Measurements from ENCODE around the gene VSIG10L. TPM values are rescaled to one million over a fixed set of nuclear protein-coding genes. Genes with fewer than 3 reads are reported as not detected.
A peak's percentile ranks its signal among the peaks of the same experiment; 100 is the strongest.

VSIG10L gene
- polyA plus RNA-seq, 1 donor from 2014 or later = 1.5 TPM

DNA sequence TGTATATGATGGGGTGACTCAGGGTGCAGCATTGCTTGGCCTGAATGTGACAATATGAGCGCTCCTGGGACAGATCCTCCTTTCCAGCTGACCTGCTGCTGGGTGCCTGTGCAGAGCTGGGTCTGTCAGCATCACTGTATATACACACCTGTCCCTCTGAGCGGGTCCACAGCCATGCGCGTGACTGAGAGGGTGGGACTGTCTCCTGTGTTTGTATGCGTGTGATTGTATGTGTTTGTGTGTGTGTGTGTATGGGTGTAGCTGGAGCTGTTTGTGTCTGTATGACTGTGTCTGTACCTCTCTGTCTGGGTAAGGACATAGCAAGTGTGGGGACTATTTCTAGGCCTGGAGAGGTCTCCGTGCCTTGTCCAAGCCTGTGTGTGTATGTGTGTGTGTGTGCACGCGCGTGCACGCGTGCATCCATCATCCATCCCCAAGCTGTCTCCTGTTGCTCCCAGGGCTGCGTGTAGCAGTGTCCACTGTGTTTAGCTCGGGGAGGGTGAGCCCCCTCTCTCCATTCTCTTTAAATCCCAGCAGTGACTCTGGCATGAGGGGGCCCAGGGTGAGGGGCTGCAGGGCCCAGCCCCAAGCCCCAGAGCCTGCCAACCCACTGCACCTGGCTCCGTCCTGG, 22.2 kb downstream of the VSIG10L start:
- H3K4me1 Mint-ChIP-seq = peaks cover 0 to 2% (median 0%) of the 10 kb centered on the region in 3 donors
- peaks cover 3 to 5% (median 3%) of the 10 kb centered on the region in 3 donors for H3K9me3 Mint-ChIP-seq
- H3K36me3 Mint-ChIP-seq = peaks cover 3% of the 10 kb centered on the region
- H3K4me3 Mint-ChIP-seq = peak overlapping the region in 1 of 4 donors; percentile 25
- no peak overlapping the region for H3K27ac Mint-ChIP-seq
- H3K27me3 Mint-ChIP-seq = peaks cover 13% of the 10 kb centered on the region

DNA sequence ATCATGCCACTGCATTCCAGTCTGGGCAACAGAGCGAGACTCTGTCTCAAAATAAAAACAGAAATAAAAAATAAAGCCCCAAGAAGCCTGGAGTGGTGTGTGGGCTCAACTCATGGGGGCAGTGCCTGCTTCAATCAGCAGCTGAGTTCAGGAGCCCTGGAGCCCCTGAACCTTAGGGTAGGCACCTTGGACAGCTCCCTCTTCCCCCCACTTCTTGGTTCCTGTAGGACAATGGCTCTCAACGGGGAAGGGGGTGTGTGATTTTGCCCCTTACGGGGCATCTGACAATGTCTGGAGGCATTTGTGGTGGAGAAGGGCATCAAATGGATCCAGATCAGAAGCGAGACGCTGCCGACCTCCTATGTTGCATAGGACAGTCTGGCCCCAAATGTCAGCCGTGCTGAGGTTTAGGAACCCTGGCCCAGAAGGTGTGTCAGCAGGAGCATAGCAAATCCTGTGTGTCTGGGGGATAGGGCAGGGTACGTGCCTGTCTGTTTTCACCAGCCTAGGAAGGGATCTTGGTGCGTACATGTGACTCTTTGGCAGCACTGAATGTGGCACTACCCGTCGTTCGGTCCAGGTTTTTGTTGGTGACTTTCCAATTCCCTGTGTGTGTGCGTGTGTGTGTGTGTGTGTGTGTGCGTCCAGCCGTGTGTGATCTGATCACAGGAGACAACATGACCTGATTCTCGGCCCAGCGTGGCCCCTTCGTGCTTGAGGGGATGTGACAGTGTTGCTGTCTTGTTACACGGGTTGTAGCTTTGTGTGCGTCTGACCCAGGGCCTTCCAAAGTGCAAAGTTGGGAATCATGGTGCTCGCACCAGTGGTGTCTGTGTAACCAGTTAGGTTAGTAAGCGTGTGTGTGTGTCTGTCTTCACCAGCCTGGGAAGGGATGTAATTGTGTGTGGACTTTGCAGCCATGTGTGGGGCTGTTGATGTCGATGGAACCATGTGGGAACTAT, 23.0 kb downstream of the VSIG10L start:
- peaks cover 0 to 3% (median 0%) of the 10 kb centered on the region in 3 donors for H3K4me1 Mint-ChIP-seq
- H3K36me3 Mint-ChIP-seq = peaks cover 5% of the 10 kb centered on the region
- peaks cover 10% of the 10 kb centered on the region for H3K27me3 Mint-ChIP-seq
- no peak overlapping the region for H3K27ac Mint-ChIP-seq
- H3K4me3 Mint-ChIP-seq = no peak overlapping the region
- H3K9me3 Mint-ChIP-seq = peaks cover 4 to 7% (median 5%) of the 10 kb centered on the region in 3 donors

DNA sequence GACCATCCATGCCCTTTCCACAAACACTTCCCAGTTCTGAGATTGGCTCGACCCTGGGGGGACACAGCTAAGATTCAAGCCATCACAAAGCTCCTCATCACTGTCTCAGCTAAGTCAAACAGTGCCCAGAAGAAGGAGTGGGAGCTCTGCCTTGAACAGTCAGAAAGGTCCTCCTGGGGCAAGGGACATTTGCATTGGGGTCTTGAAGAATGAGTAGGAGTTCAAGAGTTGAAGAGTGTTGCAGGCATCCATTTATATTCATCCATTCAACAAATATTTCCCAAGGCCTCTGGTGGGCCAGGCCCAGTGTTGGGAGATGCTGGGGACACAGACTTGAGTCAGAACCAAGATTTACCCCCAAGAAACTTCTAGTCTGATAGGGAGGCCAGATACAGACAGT, 24.0 kb downstream of the VSIG10L start:
- Mint-ChIP-seq H3K4me1 (peaks cover 0 to 8% (median 0%) of the 10 kb centered on the region in 3 donors), H3K36me3 (peaks cover 5% of the 10 kb centered on the region), H3K9me3 (peaks cover 4 to 7% (median 5%) of the 10 kb centered on the region in 3 donors), H3K27me3 (peaks cover 8% of the 10 kb centered on the region), H3K27ac (peak overlapping the region in 1 of 3 donors; percentile 10), H3K4me3 (no peak overlapping the region)

DNA sequence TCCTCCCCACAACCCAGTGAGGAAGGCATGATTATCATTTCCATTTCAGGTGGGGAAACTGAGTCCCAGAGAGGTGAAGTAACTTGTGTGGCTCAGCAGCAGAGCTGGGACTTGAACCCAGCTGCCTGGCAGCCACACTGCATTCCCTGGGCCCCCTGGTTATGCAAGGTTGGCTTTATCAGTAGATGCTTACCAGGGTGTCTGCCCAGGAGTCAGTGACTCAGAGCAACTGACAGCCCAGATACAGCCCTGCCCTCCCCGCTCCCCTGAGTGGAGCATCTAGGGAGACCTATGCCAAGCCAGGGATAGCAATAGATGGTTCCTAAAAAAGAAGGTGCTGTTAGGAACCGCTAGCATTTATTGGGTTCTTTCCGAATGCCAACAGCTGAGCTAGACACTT, 24.6 kb downstream of the VSIG10L start:
- peaks cover 0 to 8% (median 0%) of the 10 kb centered on the region in 3 donors for H3K4me1 Mint-ChIP-seq
- H3K36me3 Mint-ChIP-seq = peaks cover 5% of the 10 kb centered on the region
- no peak overlapping the region for H3K4me3 Mint-ChIP-seq
- peaks cover 8% of the 10 kb centered on the region for H3K27me3 Mint-ChIP-seq
- H3K9me3 Mint-ChIP-seq = peaks cover 4 to 7% (median 5%) of the 10 kb centered on the region in 3 donors
- no peak overlapping the region for H3K27ac Mint-ChIP-seq

DNA sequence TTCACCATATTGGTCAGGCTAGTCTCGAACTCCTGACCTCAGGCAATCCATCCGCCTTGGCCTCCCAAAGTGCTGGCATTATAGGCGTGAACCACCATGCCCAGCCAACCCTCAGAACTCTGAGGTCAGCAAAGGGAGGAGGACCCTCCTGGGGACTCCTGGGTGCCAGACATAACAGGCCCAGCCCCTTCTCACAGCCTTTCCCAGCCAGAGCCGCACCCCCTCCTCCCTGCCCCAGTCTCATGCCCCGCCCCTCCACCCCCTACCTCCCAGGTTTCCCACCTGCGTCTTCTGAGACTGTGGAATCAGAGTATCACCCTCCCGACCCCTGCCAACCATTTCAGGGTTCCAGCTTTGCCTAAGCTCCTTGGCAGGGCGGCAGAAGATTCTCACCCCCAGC, 25.3 kb downstream of the VSIG10L start:
- Mint-ChIP-seq H3K36me3 (peaks cover 5% of the 10 kb centered on the region), H3K9me3 (peaks cover 4 to 7% (median 5%) of the 10 kb centered on the region in 3 donors), H3K4me3 (no peak overlapping the region), H3K4me1 (peaks cover 0 to 8% (median 0%) of the 10 kb centered on the region in 3 donors), H3K27me3 (peaks cover 9% of the 10 kb centered on the region), H3K27ac (no peak overlapping the region)

DNA sequence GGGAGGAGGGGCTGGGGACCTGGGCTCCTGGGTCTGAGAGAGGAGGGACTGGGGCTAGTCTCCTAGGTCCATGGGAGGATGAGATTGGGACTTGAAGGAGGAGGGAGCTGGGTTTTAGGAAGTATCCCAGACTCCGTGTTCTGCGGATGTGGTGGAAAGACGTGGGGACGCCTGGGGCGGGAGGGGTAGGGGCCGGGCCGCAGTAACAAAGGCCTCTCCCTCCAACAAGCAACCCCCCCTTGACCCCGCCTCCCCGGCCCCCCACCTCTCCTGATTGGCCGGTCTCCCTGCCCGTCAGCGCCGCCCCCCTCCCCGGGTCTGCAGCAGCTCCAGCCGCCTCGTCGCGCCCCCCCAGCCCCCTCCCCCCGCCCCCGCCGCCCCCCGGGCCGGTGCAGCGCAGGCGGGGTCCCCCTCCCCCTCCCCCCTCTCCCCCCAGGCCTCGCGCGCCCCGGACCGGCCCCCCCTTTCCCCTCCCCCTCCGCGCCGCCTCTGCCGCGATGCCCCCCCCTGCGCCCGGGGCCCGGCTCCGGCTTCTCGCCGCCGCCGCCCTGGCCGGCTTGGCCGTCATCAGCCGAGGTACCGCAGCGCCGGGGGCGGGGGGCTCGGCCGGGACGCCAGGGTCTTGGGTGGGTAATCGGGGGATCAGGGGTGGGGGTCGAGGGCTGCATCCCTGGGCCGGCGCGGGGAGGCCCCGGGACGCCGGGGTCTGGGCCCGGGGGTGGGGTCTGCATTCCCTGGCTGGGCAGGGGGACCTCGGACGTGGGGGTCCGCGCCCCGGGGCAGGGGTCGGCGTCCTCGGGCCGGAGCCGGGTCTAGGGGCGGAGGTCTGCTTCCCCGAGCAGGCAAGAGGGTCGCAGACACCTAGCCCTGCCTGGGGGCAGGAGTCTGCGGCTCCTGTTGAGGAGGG, 30.3 kb downstream of the VSIG10L start, which contains the start of gene IGLON5:
Gene IGLON5, plus strand, starts transcription at position 294 of the 907 bp plus-strand sequence. Its CDS starts 204 bp downstream, at position 498.
- peaks cover 0 to 8% (median 0%) of the 10 kb centered on the region in 3 donors for H3K4me1 Mint-ChIP-seq
- no peak within 1 kb of the TSS for H3K27ac Mint-ChIP-seq
- H3K9me3 Mint-ChIP-seq = peaks cover 8 to 25% (median 9%) of the 10 kb centered on the region in 3 donors
- peaks cover 6% of the 10 kb centered on the region for H3K36me3 Mint-ChIP-seq
- H3K27me3 Mint-ChIP-seq = peaks cover 28% of the 10 kb centered on the region
- no peak within 1 kb of the TSS for H3K4me3 Mint-ChIP-seq

DNA sequence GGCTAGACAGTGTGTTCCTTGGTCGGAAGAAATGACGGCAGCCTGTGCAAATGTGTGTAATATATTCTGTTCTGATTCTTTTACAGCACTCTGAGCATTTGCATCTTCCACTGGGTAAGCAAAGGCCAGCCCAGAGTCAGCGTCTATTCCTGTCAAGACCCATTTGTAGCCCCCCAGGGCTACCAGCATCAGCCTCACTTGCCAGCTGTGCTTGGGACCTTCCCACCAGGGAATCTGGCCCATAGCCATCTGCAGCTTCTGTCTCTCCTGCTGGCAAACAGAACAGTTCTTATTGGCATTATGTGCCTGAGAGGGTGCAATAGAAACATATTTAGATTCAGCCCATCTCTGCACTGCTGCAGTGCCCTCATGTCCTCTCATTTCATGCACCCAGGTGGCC, 36.5 kb downstream of the VSIG10L start:
- H3K4me1 Mint-ChIP-seq = no peaks in the 10 kb centered on the region
- peaks cover 4% of the 10 kb centered on the region for H3K36me3 Mint-ChIP-seq
- peak overlapping the region in 1 of 4 donors; percentile 6 for H3K4me3 Mint-ChIP-seq
- peaks cover 24% of the 10 kb centered on the region for H3K27me3 Mint-ChIP-seq
- H3K27ac Mint-ChIP-seq = no peak overlapping the region
- peaks cover 7 to 54% (median 28%) of the 10 kb centered on the region in 3 donors for H3K9me3 Mint-ChIP-seq

DNA sequence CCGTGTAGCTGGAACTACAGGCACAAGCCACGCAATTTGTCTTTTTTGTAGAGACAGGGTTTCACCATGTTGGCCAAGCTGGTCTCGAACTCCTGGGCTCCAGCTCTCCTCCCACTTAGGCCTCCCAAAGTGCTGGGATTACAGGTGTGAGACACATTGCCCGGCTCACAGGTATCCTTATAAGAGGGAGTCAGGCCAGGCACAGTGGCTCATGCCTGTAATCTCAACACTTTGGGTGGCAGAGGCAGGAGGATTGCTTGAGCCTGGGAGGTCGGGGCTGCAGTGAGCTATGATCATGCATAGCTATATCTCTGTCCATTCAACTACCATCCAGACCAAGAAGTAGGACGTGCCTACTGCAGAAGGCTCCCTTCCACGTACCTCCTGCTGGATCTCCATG, 40.7 kb downstream of the VSIG10L start:
- Mint-ChIP-seq H3K27ac (no peak overlapping the region), H3K36me3 (peaks cover 2% of the 10 kb centered on the region), H3K4me1 (no peaks in the 10 kb centered on the region), H3K9me3 (peaks cover 2 to 31% (median 23%) of the 10 kb centered on the region in 3 donors), H3K27me3 (peaks cover 7% of the 10 kb centered on the region), H3K4me3 (peak overlapping the region in 1 of 4 donors; percentile 67)

DNA sequence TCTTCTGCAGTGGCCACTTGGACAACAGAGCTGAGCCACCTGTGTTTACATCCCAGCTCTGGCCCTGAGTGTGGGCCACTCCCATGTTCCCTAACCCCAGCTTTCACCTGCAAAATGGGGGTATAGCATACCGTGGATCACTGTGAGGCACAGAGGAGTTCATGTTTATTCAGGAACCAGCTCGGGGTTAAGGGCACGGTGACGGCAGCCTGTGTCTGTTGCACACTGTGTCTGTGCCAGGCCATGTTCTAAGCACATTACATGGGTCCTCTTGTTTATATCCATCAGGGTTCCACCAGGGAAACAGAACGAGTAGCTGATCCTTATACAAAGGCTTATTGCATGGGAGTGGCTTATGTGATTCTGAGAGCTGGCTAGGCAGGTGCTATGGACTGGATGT, 44.5 kb downstream of the VSIG10L start:
- H3K27me3 Mint-ChIP-seq = peaks cover 13% of the 10 kb centered on the region
- peaks cover 0 to 8% (median 2%) of the 10 kb centered on the region in 3 donors for H3K9me3 Mint-ChIP-seq
- no peaks in the 10 kb centered on the region for H3K36me3 Mint-ChIP-seq
- no peak overlapping the region for H3K27ac Mint-ChIP-seq
- no peak overlapping the region for H3K4me3 Mint-ChIP-seq
- H3K4me1 Mint-ChIP-seq = no peaks in the 10 kb centered on the region

DNA sequence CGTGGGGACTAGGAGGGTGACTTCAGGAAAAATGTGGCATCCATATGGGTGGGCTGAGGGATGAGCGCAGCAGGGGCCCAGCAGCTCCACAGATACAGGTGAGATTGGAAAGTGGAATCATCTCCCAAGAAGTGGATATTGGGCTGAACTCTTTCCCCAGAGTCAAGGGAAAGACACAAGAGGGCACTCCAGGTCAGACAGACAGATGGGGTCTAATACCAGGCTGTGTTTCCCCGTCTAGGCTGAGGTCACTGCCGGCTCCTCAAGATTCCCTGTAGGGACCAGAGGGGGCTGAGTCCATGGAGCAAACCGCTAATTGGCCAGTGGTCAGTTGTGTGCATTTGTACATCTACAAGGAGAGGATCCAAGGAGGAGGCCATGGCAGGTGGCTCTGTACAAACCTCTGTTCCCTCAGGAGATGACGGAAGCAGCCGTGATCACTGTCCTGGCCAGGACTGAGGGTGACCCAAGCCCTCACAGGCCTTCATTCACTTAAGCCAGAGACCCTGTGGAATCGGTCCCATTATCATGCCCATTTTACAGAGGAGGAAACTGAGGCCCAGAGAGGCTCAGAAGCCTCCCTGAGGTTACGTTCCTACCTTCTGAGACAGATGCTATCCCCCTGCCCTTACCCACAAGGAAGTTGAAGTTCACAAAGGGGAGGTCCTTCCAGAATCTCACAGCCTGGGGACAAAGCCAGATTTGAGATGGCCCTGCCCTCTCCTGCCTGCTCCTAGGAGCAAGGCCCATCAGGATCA, 45.4 kb downstream of the VSIG10L start:
- peaks cover 13% of the 10 kb centered on the region for H3K27me3 Mint-ChIP-seq
- H3K9me3 Mint-ChIP-seq = peaks cover 0 to 2% (median 1%) of the 10 kb centered on the region in 3 donors
- no peaks in the 10 kb centered on the region for H3K36me3 Mint-ChIP-seq
- H3K27ac Mint-ChIP-seq = no peak overlapping the region
- no peak overlapping the region for H3K4me3 Mint-ChIP-seq
- no peaks in the 10 kb centered on the region for H3K4me1 Mint-ChIP-seq

DNA sequence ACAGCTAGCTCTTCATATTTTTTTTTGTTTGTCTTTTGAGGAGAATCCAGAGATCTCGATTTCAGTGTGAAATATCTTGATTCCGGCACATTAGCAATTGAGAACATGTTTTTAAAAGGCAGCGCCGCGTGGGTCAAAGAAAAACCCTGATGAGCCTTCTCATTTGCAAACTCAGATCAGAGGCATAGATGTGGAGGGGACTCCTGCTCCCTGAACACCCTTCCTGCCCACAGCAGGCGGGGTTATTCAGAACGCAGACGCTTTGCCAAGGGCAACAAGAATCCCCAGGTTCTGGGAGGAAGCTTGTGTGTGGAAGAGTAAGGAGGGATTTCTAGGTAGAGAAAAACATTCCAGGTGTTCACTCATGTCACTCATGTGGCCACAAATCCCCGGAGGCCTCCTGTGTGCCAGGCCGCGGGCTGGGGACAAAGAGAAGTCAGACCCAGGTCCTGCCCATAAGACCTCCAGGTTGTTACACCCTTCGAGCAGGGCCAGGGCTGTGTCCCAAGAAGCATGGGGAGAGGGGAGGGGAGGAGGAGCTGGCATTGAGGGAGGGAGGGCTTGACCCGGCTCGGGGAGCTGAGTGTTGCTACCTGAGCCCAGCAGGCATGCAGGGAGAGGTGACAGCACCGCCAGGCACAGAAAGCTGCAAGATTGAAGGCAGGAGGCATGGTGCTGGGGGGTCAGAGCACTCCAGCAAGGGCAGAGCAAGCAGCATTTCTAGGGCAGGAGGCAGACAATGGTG, 46.4 kb downstream of the VSIG10L start:
- Mint-ChIP-seq H3K9me3 (no peaks in the 10 kb centered on the region), H3K36me3 (no peaks in the 10 kb centered on the region), H3K4me3 (peak overlapping the region in 1 of 4 donors; percentile 41), H3K27ac (no peak overlapping the region), H3K27me3 (peaks cover 11% of the 10 kb centered on the region), H3K4me1 (no peaks in the 10 kb centered on the region)

DNA sequence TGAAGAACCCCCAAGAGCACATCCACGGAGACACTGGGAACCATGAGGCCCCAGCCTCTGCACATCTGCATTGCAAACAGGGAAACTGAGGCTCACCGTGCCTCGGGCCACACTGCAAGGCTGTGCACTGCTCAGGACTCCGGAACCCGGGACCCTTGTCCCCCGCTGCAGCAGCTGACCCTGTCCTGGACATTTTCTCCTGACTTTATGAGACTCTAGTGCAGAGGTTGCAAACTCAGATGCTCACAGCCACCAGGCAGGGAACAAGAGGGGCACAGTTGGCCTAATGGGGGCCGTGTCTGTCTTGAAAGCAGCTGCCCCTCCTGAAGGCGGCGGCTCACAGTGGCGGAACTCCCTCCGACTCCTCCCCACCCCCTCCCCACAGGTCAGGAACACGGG, 47.0 kb downstream of the VSIG10L start:
- Mint-ChIP-seq H3K4me3 (no peak overlapping the region), H3K4me1 (no peaks in the 10 kb centered on the region), H3K27ac (no peak overlapping the region), H3K36me3 (no peaks in the 10 kb centered on the region), H3K27me3 (peaks cover 10% of the 10 kb centered on the region), H3K9me3 (no peaks in the 10 kb centered on the region)

DNA sequence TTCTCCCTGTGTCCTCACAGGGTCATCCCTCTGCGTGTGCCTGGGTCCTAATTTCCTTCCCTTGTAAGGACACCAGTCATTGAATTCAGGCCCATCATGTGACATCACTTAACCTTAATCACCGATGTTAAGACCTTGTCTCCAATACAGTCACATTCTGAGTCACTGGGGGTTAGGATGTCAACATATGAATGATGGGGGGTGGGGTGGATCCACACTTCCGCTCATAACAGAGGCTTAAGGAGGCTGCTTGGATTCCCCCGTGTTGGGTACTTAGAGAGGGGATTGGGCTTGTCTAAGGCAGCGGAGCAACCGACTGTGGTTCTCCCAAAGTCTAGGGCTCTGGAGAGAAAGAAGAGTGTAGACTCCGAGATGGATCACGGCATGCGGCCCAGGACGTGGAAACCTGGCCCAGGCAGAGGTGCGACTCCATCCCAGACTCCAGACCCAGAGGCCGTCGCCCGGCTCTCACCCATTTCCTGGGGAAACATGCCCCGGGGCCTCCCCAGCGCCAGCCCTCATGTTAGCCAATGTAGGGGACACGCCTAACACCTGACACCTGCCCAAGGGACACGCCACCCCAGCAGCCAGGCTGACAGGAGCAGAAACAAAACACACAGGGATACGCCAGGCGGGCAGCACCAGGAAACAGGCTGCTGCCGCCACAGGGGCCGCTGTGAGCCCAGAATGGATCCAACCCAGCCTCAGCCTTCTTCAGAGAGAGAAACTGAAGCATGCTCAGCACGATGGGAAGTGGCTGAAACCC, 47.5 kb downstream of the VSIG10L start:
- no peak overlapping the region for H3K4me3 Mint-ChIP-seq
- H3K27me3 Mint-ChIP-seq = peaks cover 10% of the 10 kb centered on the region
- H3K27ac Mint-ChIP-seq = no peak overlapping the region
- no peaks in the 10 kb centered on the region for H3K4me1 Mint-ChIP-seq
- H3K36me3 Mint-ChIP-seq = no peaks in the 10 kb centered on the region
- H3K9me3 Mint-ChIP-seq = no peaks in the 10 kb centered on the region

Measured in IgD-negative memory B cell (primary cell).